ENCODE measurements around the gene PRR15.
A peak's percentile ranks its signal among the peaks of the same experiment; 100 is the strongest.

The PRR15 gene

GRCh38 chr7:29569648-29570047 lies 6.0 kb downstream of the PRR15 start:
- no peak for DNase-seq (ENCODE audit: low spot score)

- no peak for DNase-seq (ENCODE audit: low spot score)
Observed at GRCh38 chr7:29572558-29572957, 8.9 kb downstream of the PRR15 start.

GRCh38 chr7:29573567-29573966 lies 9.9 kb downstream of the PRR15 start:
- DNase-seq (ENCODE audit: low spot score) = no peak

- DNase-seq (ENCODE audit: low spot score) = no peak
Observed at GRCh38 chr7:29574659-29575058, 11.0 kb downstream of the PRR15 start.

- no peak for DNase-seq (ENCODE audit: low spot score)
Observed at GRCh38 chr7:29587195-29587808, 23.7 kb downstream of the PRR15 start.

GRCh38 chr7:29588212-29588611 lies 24.6 kb downstream of the PRR15 start:
- no peak for DNase-seq (ENCODE audit: low spot score)

- peak; percentile 28 for DNase-seq (ENCODE audit: low spot score)
Observed at GRCh38 chr7:29588900-29589696, 25.5 kb downstream of the PRR15 start.

GRCh38 chr7:29592866-29593265 lies 29.2 kb downstream of the PRR15 start:
- DNase-seq (ENCODE audit: low spot score) = no peak

GRCh38 chr7:29593459-29593858 lies 29.8 kb downstream of the PRR15 start:
- no peak for DNase-seq (ENCODE audit: low spot score)

- DNase-seq (ENCODE audit: low spot score) = no peak
Observed at GRCh38 chr7:29596593-29597178, 33.1 kb downstream of the PRR15 start.

GRCh38 chr7:29597266-29597665 lies 33.6 kb downstream of the PRR15 start:
- DNase-seq (ENCODE audit: low spot score) = no peak

- no peak for DNase-seq (ENCODE audit: low spot score)
Observed at GRCh38 chr7:29598137-29598536, 34.5 kb downstream of the PRR15 start.

- DNase-seq (ENCODE audit: low spot score) = no peak
Observed at GRCh38 chr7:29598613-29599012, 35.0 kb downstream of the PRR15 start.

- no peak for DNase-seq (ENCODE audit: low spot score)
Observed at GRCh38 chr7:29599026-29599425, 35.4 kb downstream of the PRR15 start.

GRCh38 chr7:29600661-29601060 lies 37.0 kb downstream of the PRR15 start:
- DNase-seq (ENCODE audit: low spot score) = no peak

- no peak for DNase-seq (ENCODE audit: low spot score)
Observed at GRCh38 chr7:29604052-29604451, 40.4 kb downstream of the PRR15 start.

- no peak for DNase-seq (ENCODE audit: low spot score)
Observed at GRCh38 chr7:29604702-29605101, 41.1 kb downstream of the PRR15 start.

GRCh38 chr7:29605671-29606070 lies 42.0 kb downstream of the PRR15 start:
- DNase-seq (ENCODE audit: low spot score) = no peak

GRCh38 chr7:29606287-29606721 lies 42.7 kb downstream of the PRR15 start:
- DNase-seq (ENCODE audit: low spot score) = no peak

GRCh38 chr7:29606830-29607229 lies 43.2 kb downstream of the PRR15 start:
- DNase-seq (ENCODE audit: low spot score) = no peak

GRCh38 chr7:29607259-29607658 lies 43.6 kb downstream of the PRR15 start:
- no peak for DNase-seq (ENCODE audit: low spot score)

GRCh38 chr7:29607889-29608288 lies 44.3 kb downstream of the PRR15 start:
- DNase-seq (ENCODE audit: low spot score) = no peak
